HG03097 (cell line): ENCODE measurements around the gene ADK.

Source experiments
- ATAC-seq: cut with Tn5 transposase; IDR thresholded peaks from one replicate; pipeline ENCODE4 v1.9.1; 2021; ENCODE audit not compliant: unreplicated experiment, low FRiP score

Gene ADK

GRCh38 chr10:74400186-74400585 is 249.2 kb downstream of the ADK start:
- ATAC-seq, result no peak

GRCh38 chr10:74406006-74406405 is 255.0 kb downstream of the ADK start:
- ATAC-seq, result no peak

- no peak for ATAC-seq
Measured at GRCh38 chr10:74415146-74415839, 264.3 kb downstream of the ADK start.

- ATAC-seq, result no peak
Measured at GRCh38 chr10:74417397-74417796, 266.4 kb downstream of the ADK start.

GRCh38 chr10:74418285-74418872 is 267.4 kb downstream of the ADK start:
- no peak for ATAC-seq

- no peak for ATAC-seq
Measured at GRCh38 chr10:74419491-74419951, 268.5 kb downstream of the ADK start.

- ATAC-seq, result no peak
Measured at GRCh38 chr10:74419958-74420375, 268.9 kb downstream of the ADK start.

GRCh38 chr10:74424565-74424964 is 273.5 kb downstream of the ADK start:
- ATAC-seq, result no peak

- ATAC-seq, result no peak
Measured at GRCh38 chr10:74425456-74426001, 274.5 kb downstream of the ADK start.

GRCh38 chr10:74431816-74432215 is 280.8 kb downstream of the ADK start:
- ATAC-seq, result no peak

- ATAC-seq, result no peak
Measured at GRCh38 chr10:74432841-74433594, 282.0 kb downstream of the ADK start.

GRCh38 chr10:74433595-74433956 is 282.6 kb downstream of the ADK start:
- no peak for ATAC-seq

GRCh38 chr10:74433993-74434392 is 283.0 kb downstream of the ADK start:
- ATAC-seq, result no peak

GRCh38 chr10:74434547-74434946 is 283.5 kb downstream of the ADK start:
- no peak for ATAC-seq

- no peak for ATAC-seq
Measured at GRCh38 chr10:74436523-74437170, 285.6 kb downstream of the ADK start.

- ATAC-seq, result no peak
Measured at GRCh38 chr10:74437822-74438221, 286.8 kb downstream of the ADK start.

- no peak for ATAC-seq
Measured at GRCh38 chr10:74439213-74439612, 288.2 kb downstream of the ADK start.

- ATAC-seq, result no peak
Measured at GRCh38 chr10:74445493-74445892, 294.5 kb downstream of the ADK start.

- no peak for ATAC-seq
Measured at GRCh38 chr10:74450602-74451001, 299.6 kb downstream of the ADK start.

- ATAC-seq, result no peak
Measured at GRCh38 chr10:74451127-74451829, 300.3 kb downstream of the ADK start.
